ENCODE data around the gene ZNF516. TPM values are rescaled to one million over a fixed set of nuclear protein-coding genes. Genes with fewer than 3 reads are reported as not detected.

ZNF516 gene
- total and polyA plus RNA-seq, 2 of the 4 experiments (the other 2 are of a cell fraction), result 7.9 to 16.9 TPM

GRCh38 chr18:76493213-76494161, 1.6 kb downstream of the ZNF516 start:
- peak overlapping the region; percentile 81 for H3K4me3 ChIP-seq (ENCODE audit: insufficient read depth, low read depth, low read length)
- POLR2A ChIA-PET (ENCODE audit: unreplicated experiment), result interaction anchor here (0.5 kb wide), 1 partner anchor 67 kb away, joined by 4 read pairs; no protein-coding TSS in a partner anchor
- H3K9ac ChIP-seq (ENCODE audit: low read depth, low read length), result peak overlapping the region; percentile 92
- H2AFZ ChIP-seq (replicated peaks; ENCODE audit: low read length, poor library complexity), result peak overlapping the region; percentile 81
- H2AK9ac ChIP-seq (replicated peaks; ENCODE audit: low read depth, low read length, poor library complexity), result peak overlapping the region; percentile 88
- H3K4me2 ChIP-seq (ENCODE audit: low read depth, low read length), result peak overlapping the region; percentile 95
- peak overlapping the region; percentile 98 for H3K56ac ChIP-seq (ENCODE audit: extremely low read depth, insufficient read depth, low read length)
- H3K36me3 ChIP-seq (ENCODE audit: control insufficient read depth, insufficient read depth, low read length), result no peaks in the 10 kb centered on the region
- no peaks in the 10 kb centered on the region for H3K27me3 ChIP-seq (ENCODE audit: control insufficient read depth, insufficient read depth, low read length)
- DNase-seq (peak; percentile 72), ATAC-seq (ENCODE audit: low read depth) (peak; percentile 9)
- no peaks in the 10 kb centered on the region for H3K9me3 ChIP-seq (ENCODE audit: control insufficient read depth, insufficient read depth, low read length)
- H2BK5ac ChIP-seq (ENCODE audit: low read depth, low read length, poor library complexity, severe bottlenecking), result peak overlapping the region; percentile 95
- in situ Hi-C loops (cut with MboI; ENCODE audit: low sequenced_read_pairs) (loop anchor here (5.0 kb wide), 1 partner anchor 69 kb away; no protein-coding TSS in a partner anchor), intact Hi-C loops (cut with micrococcal nuclease) (loop anchor here (1.0 to 5.0 kb wide), 6 partner anchors 71 to 215 kb away; no protein-coding TSS in a partner anchor), dilution Hi-C loops (cut with HindIII; ENCODE audit: low sequenced_read_pairs, unreplicated experiment) (no loop called here)
- H3K4ac ChIP-seq (ENCODE audit: low read depth, low read length), result peak overlapping the region; percentile 91
- peak overlapping the region; percentile 46 for H2AK5ac ChIP-seq (ENCODE audit: low read depth, low read length)
- CTCF ChIA-PET, result interaction anchor here (0.8 to 1.5 kb wide), 2 partner anchors 36 to 95 kb away, joined by 3 to 6 read pairs; no protein-coding TSS in a partner anchor
- H2BK15ac ChIP-seq (ENCODE audit: low read depth, low read length), result peak overlapping the region; percentile 57; the same call in 2 of the 3 replicates
- peak overlapping the region; percentile 90 for H2BK120ac ChIP-seq (ENCODE audit: low read depth, low read length)
- peak overlapping the region; percentile 5 to 89 for H4K8ac ChIP-seq (ENCODE audit: low read depth in 2 of 2, low read length in 2 of 2)
- peak overlapping the region; percentile 76; the same call in 1 of the 2 replicates for H2BK20ac ChIP-seq (ENCODE audit: low read depth, low read length)
- H3K27ac ChIP-seq (ENCODE audit: insufficient read depth, low read length), result peak overlapping the region; percentile 100
- BruUV-seq (replicated peaks), result no TSS peak
- peak overlapping the region; percentile 71 for H4K5ac ChIP-seq (ENCODE audit: low read depth, low read length)
- peak overlapping the region; percentile 96 for H3K23ac ChIP-seq (ENCODE audit: low read depth, low read length)
- no peaks in the 10 kb centered on the region for H3K9me1 ChIP-seq (ENCODE audit: insufficient read depth, low read length)
- H3K18ac ChIP-seq (ENCODE audit: low read depth, low read length), result peak overlapping the region; percentile 93
- WGBS, 2 experiments (ENCODE audit: extremely low coverage in 2 of 2, insufficient read length in 1 of 2), result 1% methylated on average over 12 of the region's 31 CpGs; no CpG with 5 or more reads in 1 of the 2 experiments
- H3K14ac ChIP-seq (replicated peaks; ENCODE audit: low read depth, low read length), result peak overlapping the region; percentile 95
- TF ChIP-seq, protein P1, sequence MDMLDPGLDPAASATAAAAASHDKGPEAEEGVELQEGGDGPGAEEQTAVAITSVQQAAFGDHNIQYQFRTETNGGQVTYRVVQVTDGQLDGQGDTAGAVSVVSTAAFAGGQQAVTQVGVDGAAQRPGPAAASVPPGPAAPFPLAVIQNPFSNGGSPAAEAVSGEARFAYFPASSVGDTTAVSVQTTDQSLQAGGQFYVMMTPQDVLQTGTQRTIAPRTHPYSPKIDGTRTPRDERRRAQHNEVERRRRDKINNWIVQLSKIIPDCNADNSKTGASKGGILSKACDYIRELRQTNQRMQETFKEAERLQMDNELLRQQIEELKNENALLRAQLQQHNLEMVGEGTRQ (IDR thresholded peaks at IDR 0.05; ENCODE audit: low read depth, low read length), result no peak
- TF ChIP-seq FOS (IDR thresholded peaks at IDR 0.05; ENCODE audit: low read depth, low read length), result 0 out of 2 replicates have a peak, but pooled peaks have one; percentile 16
- H3K4me1 ChIP-seq (ENCODE audit: control insufficient read depth, insufficient read depth, low read length), result peaks cover 4% of the 10 kb centered on the region
- peaks cover 32% of the 10 kb centered on the region for H4K20me1 ChIP-seq (ENCODE audit: insufficient read depth, low read length)
- H4K91ac ChIP-seq (ENCODE audit: insufficient read depth, low read depth, low read length), result peak overlapping the region; percentile 78
- peaks cover 7 to 37% of the 10 kb centered on the region in 2 experiments; a peak in 2 of 4 replicates for H3K79me1 ChIP-seq (ENCODE audit: low read depth in 1 of 2, low read length in 2 of 2)
